Stimulated activated CD4-positive, alpha-beta T cell treated with anti-CD3 and anti-CD28 coated beads, Interleukin-1b, Interleukin-23, amount 100 ng/mL, for 24 hours (primary cell): ENCODE results near the gene LBHD2.

Source experiments
- DNase-seq, 4 experiments: peaks; one replicate each; pipeline ENCODE4 v3.0.0-alpha.2; 2020; ENCODE audit warnings: low read depth in 4 of 4, low spot score in 1 of 4

LBHD2 gene

GRCh38 chr14:103130017-103130764, 46.2 kb downstream of the LBHD2 start:
- no peak for DNase-seq

GRCh38 chr14:103130965-103131364, 47.0 kb downstream of the LBHD2 start:
- no peak for DNase-seq

- no peak for DNase-seq
Measured at GRCh38 chr14:103131580-103131979, 47.6 kb downstream of the LBHD2 start.

GRCh38 chr14:103132381-103133209, 48.6 kb downstream of the LBHD2 start:
- DNase-seq, result no peak

GRCh38 chr14:103133210-103134140, 49.5 kb downstream of the LBHD2 start:
- no peak for DNase-seq

- DNase-seq, result no peak
Measured at GRCh38 chr14:103134405-103134804, 50.4 kb downstream of the LBHD2 start.

- no peak for DNase-seq
Measured at GRCh38 chr14:103134919-103135318, 50.9 kb downstream of the LBHD2 start.

GRCh38 chr14:103135333-103136260, 51.6 kb downstream of the LBHD2 start:
- DNase-seq, result no peak

- DNase-seq, result no peak
Measured at GRCh38 chr14:103136388-103137271, 52.6 kb downstream of the LBHD2 start.

GRCh38 chr14:103137689-103138300, 53.8 kb downstream of the LBHD2 start:
- no peak for DNase-seq

GRCh38 chr14:103138301-103139131, 54.5 kb downstream of the LBHD2 start:
- DNase-seq, result no peak

- DNase-seq, result no peak
Measured at GRCh38 chr14:103139132-103140025, 55.4 kb downstream of the LBHD2 start.
